OCI-LY1 (cell line): ENCODE results near the gene CPVL.

Experiments
- H2AFZ ChIP-seq: fragments of 200-600 bp; sonication (generic), shearing (Covaris generic); 2 replicates; pipeline ENCODE4 v1.6.0; 2014; ENCODE audit warnings: antibody characterized with exemption, mild to moderate bottlenecking, low read length
- H3F3A ChIP-seq: fragments of 200-600 bp; sonication (generic), shearing (Covaris generic); 2 replicates; pipeline ENCODE4 v1.6.0; 2014; ENCODE audit warnings: mild to moderate bottlenecking, antibody characterized with exemption, low read length, moderate library complexity; ENCODE audit not compliant: insufficient read depth
- H3K27ac ChIP-seq: fragments of 200-600 bp; sonication (generic); 2 replicates; pipeline ENCODE4 v1.5.1; 2014; ENCODE audit warnings: low read length, mixed run types, mild to moderate bottlenecking, low read depth; ENCODE audit not compliant: poor library complexity, severe bottlenecking
- H3K27me3 ChIP-seq: fragments of 200-600 bp; sonication (generic); 2 replicates; pipeline ENCODE4 v1.6.0; 2014; ENCODE audit warnings: antibody characterized with exemption, mild to moderate bottlenecking, low read length, moderate library complexity; ENCODE audit not compliant: insufficient read depth
- H3K36me3 ChIP-seq: fragments of 200-600 bp; sonication (generic); 2 replicates; pipeline ENCODE4 v1.6.1; 2014; ENCODE audit warnings: mild to moderate bottlenecking, antibody characterized with exemption, low read length, moderate library complexity, mixed read lengths; ENCODE audit not compliant: insufficient read depth
- H3K4me1 ChIP-seq: fragments of 200-600 bp; sonication (generic); 2 replicates; pipeline ENCODE4 v1.5.1; 2014; ENCODE audit warnings: mild to moderate bottlenecking, low read length, moderate library complexity; ENCODE audit not compliant: insufficient read depth, severe bottlenecking
- H3K4me2 ChIP-seq: fragments of 200-600 bp; sonication (generic), shearing (Covaris generic); 2 replicates; pipeline ENCODE4 v1.6.1; 2014; ENCODE audit warnings: low read length
- H3K4me3 ChIP-seq: fragments of 200-600 bp; sonication (generic); 2 replicates; pipeline ENCODE4 v1.5.1; 2014; ENCODE audit warnings: low read length, low read depth, mild to moderate bottlenecking, mixed read lengths; ENCODE audit not compliant: poor library complexity, severe bottlenecking
- H3K79me2 ChIP-seq: fragments of 200-600 bp; shearing (Covaris generic); 2 replicates; pipeline ENCODE4 v1.6.1; 2016; ENCODE audit warnings: mixed run types, low read length, mixed read lengths; ENCODE audit not compliant: insufficient read depth
- H3K9ac ChIP-seq: fragments of 200-600 bp; sonication (generic), shearing (Covaris generic); 2 replicates; pipeline ENCODE4 v1.6.1; 2014; ENCODE audit warnings: mild to moderate bottlenecking, low read length, mixed read lengths
- H3K9me2 ChIP-seq: fragments of 200-600 bp; sonication (generic), shearing (Covaris generic); 2 replicates; pipeline ENCODE4 v1.6.1; 2014; ENCODE audit warnings: low read depth, mild to moderate bottlenecking, low read length, mixed read lengths
- H3K9me3 ChIP-seq: fragments of 200-600 bp; shearing (Covaris generic); 2 replicates; pipeline ENCODE4 v1.6.1; 2014; ENCODE audit warnings: low read length, mixed read lengths
- H4K20me1 ChIP-seq: fragments of 200-600 bp; sonication (generic), shearing (Covaris generic); 2 replicates; pipeline ENCODE4 v1.6.0; 2016; ENCODE audit warnings: mild to moderate bottlenecking, low read length; ENCODE audit not compliant: insufficient read depth
- EZH2 ChIP-seq: fragments of 200-600 bp; sonication (generic), shearing (Covaris generic); IDR thresholded peaks from 2 replicates; pipeline ENCODE4 v1.8.0; 2017; ENCODE audit warnings: borderline replicate concordance, mixed run types, mild to moderate bottlenecking, antibody characterized with exemption, low read length, moderate library complexity, mixed read lengths
- TF ChIP-seq, protein P1 (sequence below): fragments of 200-600 bp; sonication (generic), shearing (Covaris generic); IDR thresholded peaks from 2 replicates; pipeline ENCODE4 v1.5.1; 2017; ENCODE audit warnings: mild to moderate bottlenecking, antibody characterized with exemption, low read length, moderate library complexity, mixed read lengths

The CPVL gene

DNA sequence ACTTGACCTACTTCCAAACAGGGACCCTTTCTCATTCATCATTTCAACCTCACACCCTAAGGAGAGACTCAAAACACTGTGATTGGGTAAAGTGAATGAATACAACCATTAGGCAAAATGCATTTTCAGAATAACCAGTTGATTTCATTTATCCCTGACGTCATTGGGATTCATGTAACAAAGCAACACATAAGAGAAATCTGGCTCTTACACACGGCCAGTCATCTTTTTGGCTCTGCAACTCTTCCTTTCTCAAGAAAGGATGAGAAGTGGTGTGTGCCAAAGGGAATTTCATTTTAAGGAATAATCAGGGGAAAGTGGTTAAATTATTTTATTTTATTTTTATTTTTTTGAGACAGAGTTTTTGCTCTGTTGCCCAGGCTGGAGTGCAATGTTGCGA, 83.1 kb downstream of the CPVL start:
- Histone ChIP-seq H3K79me2 (no peaks in the 10 kb centered on the region), H3K4me3 (no peak overlapping the region), H2AFZ (no peak overlapping the region), H3K9me3 (no peaks in the 10 kb centered on the region), H3K4me1 (no peaks in the 10 kb centered on the region), H3K9ac (no peak overlapping the region), H3K36me3 (no peaks in the 10 kb centered on the region), H3F3A (no peaks in the 10 kb centered on the region), H3K9me2 (no peaks in the 10 kb centered on the region), H4K20me1 (no peaks in the 10 kb centered on the region), H3K27ac (no peak overlapping the region), H3K27me3 (no peaks in the 10 kb centered on the region), H3K4me2 (no peak overlapping the region)
- no peak for TF ChIP-seq EZH2
- TF ChIP-seq, protein P1, sequence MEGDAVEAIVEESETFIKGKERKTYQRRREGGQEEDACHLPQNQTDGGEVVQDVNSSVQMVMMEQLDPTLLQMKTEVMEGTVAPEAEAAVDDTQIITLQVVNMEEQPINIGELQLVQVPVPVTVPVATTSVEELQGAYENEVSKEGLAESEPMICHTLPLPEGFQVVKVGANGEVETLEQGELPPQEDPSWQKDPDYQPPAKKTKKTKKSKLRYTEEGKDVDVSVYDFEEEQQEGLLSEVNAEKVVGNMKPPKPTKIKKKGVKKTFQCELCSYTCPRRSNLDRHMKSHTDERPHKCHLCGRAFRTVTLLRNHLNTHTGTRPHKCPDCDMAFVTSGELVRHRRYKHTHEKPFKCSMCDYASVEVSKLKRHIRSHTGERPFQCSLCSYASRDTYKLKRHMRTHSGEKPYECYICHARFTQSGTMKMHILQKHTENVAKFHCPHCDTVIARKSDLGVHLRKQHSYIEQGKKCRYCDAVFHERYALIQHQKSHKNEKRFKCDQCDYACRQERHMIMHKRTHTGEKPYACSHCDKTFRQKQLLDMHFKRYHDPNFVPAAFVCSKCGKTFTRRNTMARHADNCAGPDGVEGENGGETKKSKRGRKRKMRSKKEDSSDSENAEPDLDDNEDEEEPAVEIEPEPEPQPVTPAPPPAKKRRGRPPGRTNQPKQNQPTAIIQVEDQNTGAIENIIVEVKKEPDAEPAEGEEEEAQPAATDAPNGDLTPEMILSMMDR = no peak

DNA sequence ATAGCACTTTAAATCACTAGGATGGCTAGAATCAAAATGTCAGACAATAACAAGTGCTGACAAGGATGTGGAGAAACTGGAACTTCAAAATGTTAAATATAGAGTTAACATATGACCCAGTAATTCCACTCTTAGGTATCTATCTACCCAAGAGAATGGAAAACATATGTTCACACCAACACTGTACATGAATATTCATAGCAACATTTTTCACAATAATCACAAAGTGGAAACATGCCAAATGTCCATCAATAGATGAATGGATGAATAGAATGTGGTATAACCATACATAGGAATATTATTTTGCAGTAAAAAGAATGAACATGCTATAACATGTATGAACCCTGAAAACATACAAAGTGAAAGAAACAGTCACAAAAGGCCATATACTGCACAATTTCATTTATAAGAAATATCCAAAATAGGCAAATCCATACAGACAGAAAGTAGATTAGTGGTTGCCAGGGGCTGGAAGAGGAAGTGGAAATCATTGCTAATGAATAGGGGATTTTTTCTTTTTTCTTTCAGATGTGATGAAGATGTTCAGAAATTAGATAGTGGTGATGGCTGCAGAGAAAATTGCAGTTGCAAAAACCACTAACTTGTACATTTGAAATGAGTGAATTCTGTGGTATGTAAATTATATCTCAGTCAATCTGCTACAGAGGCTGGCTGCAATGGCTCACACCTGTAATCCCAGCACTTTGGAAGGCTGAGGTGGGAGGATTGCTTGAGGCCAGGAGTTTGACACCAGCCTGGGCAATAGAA, 93.0 kb downstream of the CPVL start:
- H4K20me1 ChIP-seq = no peaks in the 10 kb centered on the region
- no peak overlapping the region for H3K4me3 ChIP-seq
- no peak overlapping the region for H3K27ac ChIP-seq
- TF ChIP-seq, protein P1 = no peak
- TF ChIP-seq EZH2 = no peak
- no peak overlapping the region for H3K4me2 ChIP-seq
- no peaks in the 10 kb centered on the region for H3K79me2 ChIP-seq
- no peak overlapping the region for H2AFZ ChIP-seq
- H3K9ac ChIP-seq = no peak overlapping the region
- no peaks in the 10 kb centered on the region for H3K36me3 ChIP-seq
- no peaks in the 10 kb centered on the region for H3K4me1 ChIP-seq
- H3K9me2 ChIP-seq = no peaks in the 10 kb centered on the region
- no peaks in the 10 kb centered on the region for H3F3A ChIP-seq
- H3K9me3 ChIP-seq = peaks cover 9% of the 10 kb centered on the region; the same call in 1 of the 2 replicates
- no peaks in the 10 kb centered on the region for H3K27me3 ChIP-seq

DNA sequence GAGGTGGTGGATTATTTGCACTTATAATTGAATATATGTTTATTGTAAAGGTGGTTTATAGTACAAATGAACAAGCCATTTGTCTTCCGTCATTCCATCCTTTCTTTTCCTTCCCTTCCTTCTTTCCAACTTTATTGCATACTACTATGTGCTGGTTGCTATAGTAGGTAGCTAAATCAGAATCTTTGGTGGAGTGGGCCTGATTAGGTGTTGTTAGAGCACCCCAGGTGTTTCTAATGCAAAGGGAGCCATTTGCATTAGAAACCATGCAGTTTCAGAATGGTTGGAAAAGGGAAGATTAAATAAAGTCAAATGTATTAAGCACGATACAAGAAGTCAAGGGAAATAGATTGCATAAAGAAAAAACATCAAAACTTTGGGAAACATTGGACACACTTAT, 99.4 kb downstream of the CPVL start:
- Histone ChIP-seq H3K9me2 (no peaks in the 10 kb centered on the region), H3K4me3 (no peak overlapping the region), H3K4me2 (no peak overlapping the region), H3K4me1 (no peaks in the 10 kb centered on the region), H3K36me3 (no peaks in the 10 kb centered on the region), H3K27me3 (no peaks in the 10 kb centered on the region), H3K27ac (no peak overlapping the region), H3K9ac (no peak overlapping the region), H3K9me3 (no peaks in the 10 kb centered on the region), H4K20me1 (no peaks in the 10 kb centered on the region), H3F3A (no peaks in the 10 kb centered on the region), H2AFZ (no peak overlapping the region), H3K79me2 (no peaks in the 10 kb centered on the region)
- TF ChIP-seq EZH2 = no peak
- TF ChIP-seq, protein P1 = no peak
